Stimulated activated CD4-positive, alpha-beta T cell treated with anti-CD3 and anti-CD28 coated beads, TNF-alpha, amount 100 ng/mL, for 48 hours (primary cell): ENCODE data around the gene FOXO3.
A peak's percentile ranks its signal among the peaks of the same experiment; 100 is the strongest.
"Not testable (repeated sequence)": the region's sequence is repeated elsewhere in the genome, so short reads cannot be mapped to it uniquely, and the experiment has no call there.

ENCODE experiments used
- DNase-seq, 3 donors: peaks; one replicate each; pipeline ENCODE4 v3.0.0-alpha.2; 2020; ENCODE audit warnings: low read depth in 3 of 3

FOXO3 gene

DNA sequence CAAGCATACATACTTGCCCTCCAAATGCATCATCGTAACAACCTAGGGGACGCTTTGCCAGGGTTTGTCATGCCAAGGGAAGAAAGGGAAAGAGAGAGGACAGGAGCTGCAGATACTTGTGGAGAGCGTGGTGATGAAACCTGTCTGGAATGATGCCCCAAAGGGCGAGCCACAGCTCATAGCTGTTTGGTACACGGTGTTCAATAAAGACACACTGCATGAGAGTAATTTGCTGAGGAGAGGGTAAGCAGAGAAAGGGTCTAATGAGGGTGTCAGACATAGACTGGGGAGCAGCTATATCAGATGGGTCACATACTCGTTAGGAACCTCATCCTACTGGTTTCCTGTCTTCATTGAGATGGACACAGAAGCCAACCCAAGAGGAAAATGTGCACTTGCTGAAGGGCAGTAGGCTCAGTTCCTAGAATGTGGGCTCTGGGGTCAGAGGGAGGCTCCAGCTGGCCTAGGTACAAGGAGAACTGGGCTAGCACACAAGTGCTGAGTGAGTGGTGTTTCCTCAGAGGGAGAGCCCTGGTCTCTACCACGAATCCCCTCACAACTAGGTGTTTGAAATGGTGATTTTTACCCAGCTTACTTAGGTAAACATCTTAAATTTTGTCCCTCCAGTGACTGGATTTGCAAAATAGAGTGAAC, 5.2 kb upstream of the FOXO3 start:
- DNase-seq: no peak

DNA sequence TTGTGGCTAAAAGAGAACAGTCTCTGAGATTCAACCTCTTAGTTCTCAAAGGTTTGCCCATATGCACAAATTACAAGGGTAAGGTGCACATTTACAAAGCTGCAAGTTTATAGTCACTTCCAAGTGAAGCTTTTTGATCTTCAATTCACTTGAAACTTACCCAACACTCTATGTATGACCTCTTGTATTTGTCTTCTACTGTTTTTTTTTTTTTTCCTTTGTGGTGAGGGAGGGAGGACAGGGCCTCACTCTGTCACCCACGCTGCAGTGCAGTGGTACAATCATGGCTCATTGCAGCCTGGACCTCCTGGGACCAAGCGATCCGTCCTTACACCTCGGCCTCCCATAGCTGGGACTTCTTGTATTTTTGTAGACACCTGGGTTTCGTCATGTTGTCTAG, 4.5 kb upstream of the FOXO3 start:
- DNase-seq: no peak

GRCh38 chr6:108556866-108557493, 3.7 kb upstream of the FOXO3 start:
- DNase-seq: no peak

GRCh38 chr6:108557494-108558371, 3.0 kb upstream of the FOXO3 start:
- DNase-seq: peak; percentile 37 to 65 (median 38)

DNA sequence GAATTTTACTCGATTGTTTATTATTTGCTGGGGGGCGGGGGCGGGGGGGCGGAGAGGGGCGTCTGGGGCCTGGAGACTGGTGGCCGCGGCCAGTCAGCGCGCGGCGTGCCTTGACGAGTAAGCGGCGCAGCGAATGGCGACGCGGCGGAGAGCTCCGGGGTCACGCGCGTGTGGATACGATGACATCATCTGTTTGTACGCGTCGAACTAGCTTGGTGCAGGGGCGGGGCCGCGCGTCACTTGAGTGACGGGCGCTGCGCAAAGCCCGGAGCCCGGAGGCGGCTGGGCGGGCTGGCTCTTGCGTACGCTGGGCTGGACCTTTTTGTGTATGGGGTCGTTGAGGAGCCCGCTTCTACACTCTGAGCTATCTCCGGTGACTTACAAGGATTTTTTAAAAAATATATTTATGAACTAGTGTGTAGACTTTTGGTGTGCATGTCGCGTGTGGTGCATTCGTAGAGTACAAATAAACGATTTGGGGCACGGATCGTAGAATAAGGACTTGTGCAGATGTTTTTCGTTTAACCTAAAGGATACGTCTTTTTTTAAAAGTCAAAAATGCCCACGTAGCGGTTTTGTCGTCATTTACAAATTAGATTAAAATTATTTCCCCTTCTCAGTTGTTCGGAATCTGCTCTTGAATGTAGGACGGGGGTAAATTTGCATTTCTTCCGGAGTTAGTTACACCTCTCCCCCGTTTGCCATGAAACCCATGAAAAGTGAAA, 2.2 kb upstream of the FOXO3 start:
- DNase-seq: peak; percentile 89 to 93 (median 91)

DNA sequence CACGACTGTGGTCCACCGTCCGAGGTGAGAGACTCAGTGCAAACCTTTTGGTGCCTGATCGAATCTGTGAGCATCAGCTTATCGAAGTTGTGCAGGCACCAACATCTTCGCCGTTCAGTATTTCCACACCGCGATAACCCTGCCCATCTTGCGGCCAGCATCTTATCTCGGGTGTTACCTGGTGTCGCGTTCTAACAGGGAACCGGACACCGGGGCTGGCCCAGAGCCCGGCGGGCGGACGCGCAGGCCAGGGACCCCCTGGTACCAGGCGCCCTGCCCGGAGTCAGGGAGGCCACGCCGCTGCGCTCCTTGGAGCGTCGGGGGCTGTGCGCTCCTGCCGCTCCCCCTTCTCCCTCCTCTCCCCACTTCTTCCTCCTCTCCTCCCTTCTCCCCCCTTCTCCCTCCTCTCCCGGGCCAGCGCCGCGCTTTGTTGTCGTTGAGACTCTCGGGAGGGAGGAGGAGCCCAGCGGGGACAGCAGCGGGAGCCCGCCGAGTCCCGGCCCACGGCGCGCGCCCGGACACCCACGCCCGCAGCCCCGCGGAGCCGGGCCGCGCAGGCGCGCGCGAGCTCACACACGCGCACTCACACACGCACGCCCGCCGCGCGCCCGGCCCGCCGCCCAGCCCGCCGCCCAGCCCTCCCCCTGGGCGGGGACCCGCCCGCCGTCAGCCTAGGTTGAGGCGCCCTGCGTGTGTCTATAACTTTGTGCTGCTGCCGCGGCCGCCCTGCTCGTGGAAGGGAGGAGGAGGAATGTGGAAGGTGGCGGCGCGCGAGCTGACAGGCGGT, 1.4 kb upstream of the FOXO3 start:
- DNase-seq: peak; percentile 66 to 68 (median 66)

DNA sequence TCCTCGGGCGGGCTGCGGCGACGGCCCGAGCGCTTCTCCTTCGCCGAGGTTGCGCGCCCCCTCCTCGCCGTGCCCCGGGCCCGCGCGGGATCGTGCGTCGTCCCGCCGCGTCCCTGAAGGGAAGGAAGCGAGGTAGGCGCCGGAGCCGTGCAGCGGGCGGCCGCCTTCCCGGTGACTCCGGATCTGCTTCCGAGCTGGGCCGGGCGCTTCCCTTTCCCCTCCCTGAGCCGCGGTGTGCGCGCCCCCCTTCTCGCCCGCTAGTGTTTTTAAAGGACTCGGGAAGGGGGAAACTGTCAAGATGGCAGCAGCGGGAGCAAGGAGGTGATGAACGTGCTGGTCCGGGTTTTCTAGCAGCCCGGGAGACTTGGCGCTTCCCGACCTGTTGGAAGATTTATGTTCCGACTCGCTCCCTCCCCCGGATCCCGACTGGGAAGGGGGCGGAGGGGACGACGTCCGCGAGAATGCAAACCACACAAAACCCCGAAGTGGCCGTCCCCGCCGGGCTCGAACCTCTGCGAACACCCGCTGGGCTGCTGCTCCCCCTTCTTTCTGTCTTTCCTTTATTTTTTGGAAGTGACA, 744 bp upstream of the FOXO3 start:
- no peak for DNase-seq

DNA sequence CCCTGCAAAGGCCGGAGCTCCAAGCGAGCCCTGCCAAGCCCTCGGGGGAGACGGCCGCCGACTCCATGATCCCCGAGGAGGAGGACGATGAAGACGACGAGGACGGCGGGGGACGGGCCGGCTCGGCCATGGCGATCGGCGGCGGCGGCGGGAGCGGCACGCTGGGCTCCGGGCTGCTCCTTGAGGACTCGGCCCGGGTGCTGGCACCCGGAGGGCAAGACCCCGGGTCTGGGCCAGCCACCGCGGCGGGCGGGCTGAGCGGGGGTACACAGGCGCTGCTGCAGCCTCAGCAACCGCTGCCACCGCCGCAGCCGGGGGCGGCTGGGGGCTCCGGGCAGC, 561 bp downstream of the FOXO3 start:
- DNase-seq: not testable (repeated sequence)

DNA sequence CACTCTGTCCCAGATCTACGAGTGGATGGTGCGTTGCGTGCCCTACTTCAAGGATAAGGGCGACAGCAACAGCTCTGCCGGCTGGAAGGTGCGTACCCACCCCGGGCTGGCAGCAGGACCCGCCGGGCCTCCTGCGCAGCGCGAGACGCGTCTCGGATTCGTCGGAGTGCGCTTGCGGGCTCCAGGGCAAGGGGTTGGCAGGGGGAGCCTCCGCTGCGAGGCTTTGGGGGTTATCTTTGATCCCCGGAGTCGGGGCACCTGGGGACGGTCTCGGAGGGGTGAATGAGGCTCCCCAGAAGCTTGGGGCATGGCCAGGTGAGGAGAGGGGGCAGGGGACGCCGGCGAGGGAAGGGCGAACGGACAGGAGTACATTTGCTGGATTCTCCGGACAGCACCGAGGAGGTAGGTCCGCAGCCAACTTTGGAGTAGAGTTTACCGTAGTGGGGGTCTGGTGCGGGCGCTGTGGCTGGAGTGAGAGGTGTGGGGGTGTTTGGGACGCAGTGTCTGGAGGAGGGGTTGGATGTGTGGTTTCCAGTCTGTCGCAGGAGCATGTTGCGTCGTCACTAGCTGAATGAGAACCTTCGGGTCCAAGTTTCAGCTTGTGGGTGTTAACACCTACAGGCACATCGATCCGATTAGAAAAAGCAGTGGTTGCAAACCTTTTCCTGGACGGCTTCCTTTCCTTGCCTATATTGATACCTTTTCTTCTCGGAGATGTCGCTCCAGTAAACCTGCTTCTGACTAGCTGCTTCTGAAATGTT, 1.2 kb downstream of the FOXO3 start:
- DNase-seq: no peak

GRCh38 chr6:108562503-108562993, 1.8 kb downstream of the FOXO3 start:
- no peak for DNase-seq

GRCh38 chr6:108563292-108563691, 2.6 kb downstream of the FOXO3 start:
- no peak for DNase-seq

GRCh38 chr6:108564178-108564577, 3.5 kb downstream of the FOXO3 start:
- DNase-seq: no peak

DNA sequence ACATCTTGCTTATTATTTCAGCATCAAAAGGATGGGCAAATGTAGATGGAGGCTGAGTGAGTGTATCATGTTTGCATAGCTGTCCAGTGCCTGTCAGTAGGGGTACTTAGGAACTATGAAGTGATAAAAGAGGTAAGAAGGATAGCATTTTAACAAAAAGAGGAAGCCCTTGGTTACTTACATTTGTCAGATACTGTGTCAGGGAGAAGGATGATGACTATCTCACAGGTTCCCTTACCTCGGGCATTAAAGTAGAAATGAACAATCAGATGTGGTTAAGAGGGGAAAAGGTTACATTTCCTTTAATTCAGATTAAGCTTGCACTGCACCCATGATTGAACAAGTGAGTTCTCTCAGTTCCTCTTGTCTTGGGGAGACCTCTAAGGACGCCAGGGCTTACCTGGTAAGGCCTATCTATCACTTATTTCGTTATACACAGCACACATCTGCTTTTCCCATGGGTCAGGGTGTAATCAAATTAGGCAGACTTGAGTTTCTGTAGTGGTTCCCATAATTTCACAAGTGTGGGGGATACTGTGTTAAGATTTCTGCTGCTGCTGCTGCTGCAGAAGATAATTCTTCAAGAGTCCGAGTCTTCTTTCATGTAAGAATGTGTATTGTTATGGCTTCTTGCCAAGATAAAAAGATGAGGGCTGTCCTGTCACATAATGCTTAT, 4.5 kb downstream of the FOXO3 start:
- DNase-seq: no peak

DNA sequence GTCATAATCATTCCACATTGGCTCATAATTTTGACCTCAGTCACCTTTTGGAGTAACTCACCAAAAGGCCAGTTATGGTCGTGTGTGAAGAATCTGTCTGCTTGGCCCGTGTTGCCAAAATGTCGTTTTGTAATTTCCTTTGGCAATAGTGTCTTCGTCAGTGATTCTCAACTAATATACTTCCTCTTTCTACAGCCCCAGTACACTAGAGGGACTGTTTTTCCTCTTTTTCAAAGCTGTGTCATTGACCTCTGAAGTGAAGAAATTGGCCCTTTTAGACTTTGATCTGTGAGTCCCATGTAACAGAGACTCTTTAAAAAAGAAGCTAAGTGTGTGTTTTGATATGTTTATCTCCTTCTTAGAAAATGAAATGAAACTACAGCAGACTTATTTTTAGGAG, 5.2 kb downstream of the FOXO3 start:
- DNase-seq: no peak

- no peak for DNase-seq
These were observed 5.7 kb downstream of the FOXO3 start for GRCh38 chr6:108566406-108566805.

GRCh38 chr6:108568101-108568500, 7.4 kb downstream of the FOXO3 start:
- no peak for DNase-seq

GRCh38 chr6:108568551-108569305, 8.0 kb downstream of the FOXO3 start:
- DNase-seq: no peak

- DNase-seq: no peak
These were observed 9.8 kb downstream of the FOXO3 start for GRCh38 chr6:108570517-108570916.
